ENCODE measurements around the gene USP15. TPM values are rescaled to one million over a fixed set of nuclear protein-coding genes. Genes with fewer than 3 reads are reported as not detected.
A peak's percentile ranks its signal among the peaks of the same experiment; 100 is the strongest.

Gene USP15
- total and polyA plus RNA-seq, 2 of the 8 experiments (the other 6 are each of a cell fraction or from before 2014, with no cell fraction given) = 12.7 to 38.6 TPM

- TF ChIP-seq TAF7 (optimal IDR thresholded peaks at IDR 0.05; ENCODE audit: borderline replicate concordance, low read depth, low read length) (no peak), BACH1 (IDR thresholded peaks at IDR 0.05; ENCODE audit: low read length) (no peak), SAP30 (IDR thresholded peaks at IDR 0.05; ENCODE audit: insufficient read depth, insufficient replicate concordance, low read length) (peak; percentile 85), ATF2 (IDR thresholded peaks at IDR 0.05; ENCODE audit: low read length) (no peak), SP2 (IDR thresholded peaks at IDR 0.05; ENCODE audit: low read length) (no peak), USF2 (IDR thresholded peaks at IDR 0.05; ENCODE audit: low read length) (0 out of 2 replicates have a peak, but pooled peaks have one; percentile 18), NRF1 (IDR thresholded peaks at IDR 0.05; ENCODE audit: low read depth, low read length) (no peak), BRCA1 (IDR thresholded peaks at IDR 0.05; ENCODE audit: low read depth, low read length) (no peak), KDM4A (IDR thresholded peaks at IDR 0.05; ENCODE audit: low read depth, low read length, severe bottlenecking) (peak; percentile 8), HDAC2 (IDR thresholded peaks at IDR 0.05; ENCODE audit: borderline replicate concordance in 1 of 2, low read depth in 2 of 2, low read length in 2 of 2) (peak in 1 of 2 experiments; percentile 79; a peak in 1 of 4 replicates), GABPA (IDR thresholded peaks at IDR 0.05; ENCODE audit: borderline replicate concordance, insufficient read depth, low read length) (no peak), POLR2A (IDR thresholded peaks at IDR 0.05; ENCODE audit: control extremely low read depth in 1 of 2, low read depth in 2 of 2, low read length in 2 of 2) (no peak), JUN (IDR thresholded peaks at IDR 0.05; ENCODE audit: low read depth, low read length) (no peak)
- TF ChIP-seq, protein P1, sequence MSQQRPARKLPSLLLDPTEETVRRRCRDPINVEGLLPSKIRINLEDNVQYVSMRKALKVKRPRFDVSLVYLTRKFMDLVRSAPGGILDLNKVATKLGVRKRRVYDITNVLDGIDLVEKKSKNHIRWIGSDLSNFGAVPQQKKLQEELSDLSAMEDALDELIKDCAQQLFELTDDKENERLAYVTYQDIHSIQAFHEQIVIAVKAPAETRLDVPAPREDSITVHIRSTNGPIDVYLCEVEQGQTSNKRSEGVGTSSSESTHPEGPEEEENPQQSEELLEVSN (IDR thresholded peaks at IDR 0.05) = no peak
- TF ChIP-seq, protein P2, sequence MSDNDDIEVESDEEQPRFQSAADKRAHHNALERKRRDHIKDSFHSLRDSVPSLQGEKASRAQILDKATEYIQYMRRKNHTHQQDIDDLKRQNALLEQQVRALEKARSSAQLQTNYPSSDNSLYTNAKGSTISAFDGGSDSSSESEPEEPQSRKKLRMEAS (IDR thresholded peaks at IDR 0.05) = peak; percentile 53; the same call in 1 of the 2 replicates
- TF ChIP-seq, protein P3, sequence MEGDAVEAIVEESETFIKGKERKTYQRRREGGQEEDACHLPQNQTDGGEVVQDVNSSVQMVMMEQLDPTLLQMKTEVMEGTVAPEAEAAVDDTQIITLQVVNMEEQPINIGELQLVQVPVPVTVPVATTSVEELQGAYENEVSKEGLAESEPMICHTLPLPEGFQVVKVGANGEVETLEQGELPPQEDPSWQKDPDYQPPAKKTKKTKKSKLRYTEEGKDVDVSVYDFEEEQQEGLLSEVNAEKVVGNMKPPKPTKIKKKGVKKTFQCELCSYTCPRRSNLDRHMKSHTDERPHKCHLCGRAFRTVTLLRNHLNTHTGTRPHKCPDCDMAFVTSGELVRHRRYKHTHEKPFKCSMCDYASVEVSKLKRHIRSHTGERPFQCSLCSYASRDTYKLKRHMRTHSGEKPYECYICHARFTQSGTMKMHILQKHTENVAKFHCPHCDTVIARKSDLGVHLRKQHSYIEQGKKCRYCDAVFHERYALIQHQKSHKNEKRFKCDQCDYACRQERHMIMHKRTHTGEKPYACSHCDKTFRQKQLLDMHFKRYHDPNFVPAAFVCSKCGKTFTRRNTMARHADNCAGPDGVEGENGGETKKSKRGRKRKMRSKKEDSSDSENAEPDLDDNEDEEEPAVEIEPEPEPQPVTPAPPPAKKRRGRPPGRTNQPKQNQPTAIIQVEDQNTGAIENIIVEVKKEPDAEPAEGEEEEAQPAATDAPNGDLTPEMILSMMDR (IDR thresholded peaks at IDR 0.05; ENCODE audit: control extremely low read depth in 1 of 3, insufficient read depth in 1 of 3, low read depth in 1 of 3, low read length in 3 of 3) = no peak
Measured at GRCh38 chr12:62260733-62261683, 804 bp downstream of the USP15 start (continued).

All from H1 (cell line).